T-helper 17 cell (primary cell): Measurements from ENCODE around the gene NT5M. TPM values are rescaled to one million over a fixed set of nuclear protein-coding genes. Genes with fewer than 3 reads are reported as not detected.
"Not testable (repeated sequence)": the region's sequence is repeated elsewhere in the genome, so short reads cannot be mapped to it uniquely, and the experiment has no call there.

Source experiments
- ATAC-seq: fragments of 150-1000 bp; cut with Tn5 transposase; 2 replicates; pipeline ENCODE4 v1.10.0; 2021; ENCODE audit warnings: mild to moderate bottlenecking, moderate library complexity
- DNase-seq, 3 donors: peaks; one replicate each; pipeline versions ENCODE4 v3.0.0 to v3.0.0-alpha.2; 2020 to 2021
- H3K9me3 ChIP-seq: one replicate; pipeline ENCODE4 v1.7.0; 2013; ENCODE audit warnings: low read length, mild to moderate bottlenecking; ENCODE audit not compliant: control insufficient read depth, poor library complexity, severe bottlenecking
- H3K27ac Mint-ChIP-seq: one replicate; pipeline ENCODE4 v1.8.0; 2022; ENCODE audit warnings: mild to moderate bottlenecking, moderate library complexity, mixed read lengths
- H3K27me3 Mint-ChIP-seq: one replicate; pipeline ENCODE4 v1.8.0; 2022; ENCODE audit warnings: mixed read lengths
- H3K36me3 Mint-ChIP-seq: one replicate; pipeline ENCODE4 v1.8.0; 2022; ENCODE audit warnings: low read depth, mixed read lengths
- H3K4me1 Mint-ChIP-seq: one replicate; pipeline ENCODE4 v1.8.0; 2022; ENCODE audit warnings: mild to moderate bottlenecking, mixed read lengths
- H3K4me3 Mint-ChIP-seq: one replicate; pipeline ENCODE4 v1.8.0; 2022; ENCODE audit warnings: mild to moderate bottlenecking, moderate library complexity, mixed read lengths
- total RNA-seq, 4 donors: library from RNA in 2 of 4; stranded (reverse) in 2 of 4; gene quantifications; one replicate each; pipeline ENCODE4 v1.2.3 and lab custom pipeline; 2022 to 2026

Gene NT5M
- total RNA-seq, result 10 to 100 TPM in 1 of 2 donors, 1 to 10 TPM in 1; 2.5 to 24.0 TPM
- 1.4 to 1.7 reads per million in 2 donors for total RNA-seq (lab: John Stamatoyannopoulos, UW)

DNA sequence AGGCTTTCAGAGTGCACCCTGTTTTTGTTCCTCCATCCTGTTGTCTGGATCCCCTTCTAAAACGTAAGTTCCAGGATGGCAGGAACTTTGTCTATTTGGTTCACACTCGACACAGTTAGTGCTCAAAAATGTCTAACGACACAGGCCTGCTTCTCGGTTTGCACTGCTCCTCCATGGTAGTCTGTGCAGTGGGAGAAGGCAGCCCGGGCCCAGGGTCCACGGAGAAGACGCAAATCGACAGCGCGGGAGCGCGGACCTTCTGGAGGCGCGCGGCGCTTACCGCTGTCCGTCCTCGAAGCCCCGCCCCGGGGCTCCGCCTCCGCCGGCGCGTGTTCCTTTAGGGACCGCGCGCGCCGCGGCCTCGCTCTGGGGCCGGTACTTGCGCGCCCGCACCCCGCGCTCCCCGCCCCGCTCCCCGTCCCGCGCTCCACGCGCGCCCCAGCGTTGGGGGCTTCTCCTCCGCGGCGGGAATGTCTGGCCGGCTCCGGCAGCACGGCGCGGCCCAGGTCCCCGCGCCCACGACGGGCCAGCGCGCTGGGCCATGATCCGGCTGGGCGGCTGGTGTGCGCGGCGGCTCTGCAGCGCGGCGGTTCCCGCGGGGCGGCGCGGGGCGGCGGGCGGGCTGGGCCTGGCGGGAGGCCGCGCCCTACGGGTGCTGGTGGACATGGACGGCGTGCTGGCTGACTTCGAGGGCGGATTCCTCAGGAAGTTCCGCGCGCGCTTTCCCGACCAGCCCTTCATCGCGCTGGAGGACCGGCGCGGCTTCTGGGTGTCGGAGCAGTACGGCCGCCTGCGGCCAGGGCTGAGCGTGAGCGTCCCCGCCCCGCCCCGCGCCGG is at the start of gene NT5M:
TSS of gene NT5M (plus strand) at position 364 of the 837 bp plus-strand sequence. CDS start at position 542, 178 bp downstream.
- Mint-ChIP-seq H3K36me3 (no peaks in the 10 kb centered on the region), H3K4me3 (peak within 1 kb of the TSS; percentile 88), H3K27me3 (no peaks in the 10 kb centered on the region), H3K4me1 (peaks cover 18% of the 10 kb centered on the region), H3K27ac (peak within 1 kb of the TSS; percentile 51)
- ATAC-seq, result peak; percentile 71
- no peaks in the 10 kb centered on the region for H3K9me3 ChIP-seq
- peak; percentile 41 to 67 (median 54) for DNase-seq

DNA sequence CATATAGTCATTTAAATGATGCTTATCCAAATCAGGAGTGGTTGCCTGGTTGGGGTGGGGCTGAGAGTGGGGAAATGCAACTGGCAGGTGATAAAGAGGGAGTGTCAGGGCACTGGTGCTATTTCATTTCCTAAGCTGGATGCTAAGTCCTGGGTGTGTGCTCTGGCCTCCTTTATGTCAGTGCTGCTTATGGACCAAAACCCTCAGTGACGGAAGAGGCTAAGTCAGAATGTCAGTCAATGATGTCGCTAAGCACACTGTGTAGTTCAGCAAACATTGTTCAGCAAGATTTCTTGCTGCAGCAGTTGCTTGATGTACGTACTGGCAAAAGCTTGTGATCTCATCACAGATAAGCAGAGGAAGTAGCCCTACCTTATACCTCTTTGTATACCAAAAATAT is 49.8 kb upstream of the NT5M start:
- DNase-seq (no peak), ATAC-seq (no peak)
- Mint-ChIP-seq H3K4me1 (peaks cover 6% of the 10 kb centered on the region), H3K36me3 (peaks cover 4% of the 10 kb centered on the region), H3K27me3 (no peaks in the 10 kb centered on the region), H3K27ac (peak overlapping the region; percentile 51), H3K4me3 (no peak overlapping the region)
- no peaks in the 10 kb centered on the region for H3K9me3 ChIP-seq

DNA sequence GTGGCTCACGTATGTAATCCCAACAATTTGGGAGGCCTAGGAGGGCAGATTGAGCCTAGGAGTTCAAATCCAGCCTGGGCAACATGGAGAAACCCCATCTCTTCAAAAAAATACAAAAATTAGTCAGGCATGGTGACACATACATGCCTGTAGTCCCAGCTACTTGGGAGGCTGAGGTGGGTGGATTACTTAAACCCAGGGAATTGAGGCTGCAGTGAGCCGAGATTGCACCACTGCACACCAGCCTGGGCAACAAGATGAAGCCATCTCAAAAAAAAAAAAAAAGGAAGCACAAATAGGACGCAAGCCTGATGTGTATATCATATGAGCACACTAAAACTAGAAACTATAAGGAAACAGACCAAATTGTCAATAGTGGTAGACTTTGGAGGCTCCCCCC is 49.1 kb upstream of the NT5M start:
- Mint-ChIP-seq H3K27me3 (no peaks in the 10 kb centered on the region), H3K27ac (no peak overlapping the region), H3K4me1 (peaks cover 6% of the 10 kb centered on the region), H3K36me3 (peaks cover 7% of the 10 kb centered on the region), H3K4me3 (no peak overlapping the region)
- ATAC-seq (no peak), DNase-seq (no peak)
- no peaks in the 10 kb centered on the region for H3K9me3 ChIP-seq

DNA sequence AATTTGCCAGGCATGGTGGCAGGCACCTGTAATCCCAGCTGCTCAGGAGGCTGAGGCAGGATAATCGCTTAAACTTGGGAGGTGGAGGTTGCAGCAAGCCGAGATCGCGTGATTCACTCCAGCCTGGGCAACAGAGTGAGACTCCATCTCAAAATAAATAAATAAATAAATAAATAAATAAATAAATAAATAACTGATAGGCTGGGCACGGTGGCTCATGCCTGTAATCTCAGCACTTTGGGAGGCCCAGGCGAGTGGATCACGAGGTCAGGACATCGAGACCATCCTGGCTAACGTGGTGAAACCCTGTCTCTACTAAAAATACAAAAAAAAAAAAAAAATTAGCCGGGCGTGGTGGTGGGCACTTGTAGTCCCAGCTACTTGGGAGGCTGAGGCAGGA is 47.5 kb upstream of the NT5M start:
- not testable (repeated sequence) for H3K27me3 Mint-ChIP-seq, H3K9me3 ChIP-seq, H3K27ac Mint-ChIP-seq, H3K4me3 Mint-ChIP-seq, H3K4me1 Mint-ChIP-seq, ATAC-seq, DNase-seq, H3K36me3 Mint-ChIP-seq

DNA sequence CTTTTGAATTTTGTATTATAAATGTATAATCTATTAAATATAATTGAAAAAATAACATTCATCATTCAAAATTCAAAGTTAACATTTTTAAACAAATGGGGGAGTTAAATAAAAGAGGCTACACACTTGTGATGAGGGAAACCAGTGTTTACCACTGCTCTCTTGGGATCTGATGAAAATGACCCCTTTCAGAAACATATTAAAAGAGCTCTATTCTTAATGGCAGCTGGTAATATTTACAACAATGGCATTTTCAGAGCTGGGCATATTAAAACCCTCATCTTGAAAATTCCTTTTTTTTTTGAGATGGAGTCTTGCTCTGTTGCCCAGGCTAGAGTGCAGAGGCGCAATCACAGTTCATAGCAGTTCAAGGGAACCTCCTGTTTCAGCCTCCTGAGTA is 46.9 kb upstream of the NT5M start:
- no peak overlapping the region for H3K4me3 Mint-ChIP-seq
- H3K36me3 Mint-ChIP-seq, result peaks cover 7% of the 10 kb centered on the region
- DNase-seq, result no peak
- no peak overlapping the region for H3K27ac Mint-ChIP-seq
- no peak for ATAC-seq
- no peaks in the 10 kb centered on the region for H3K9me3 ChIP-seq
- peaks cover 9% of the 10 kb centered on the region for H3K4me1 Mint-ChIP-seq
- no peaks in the 10 kb centered on the region for H3K27me3 Mint-ChIP-seq

DNA sequence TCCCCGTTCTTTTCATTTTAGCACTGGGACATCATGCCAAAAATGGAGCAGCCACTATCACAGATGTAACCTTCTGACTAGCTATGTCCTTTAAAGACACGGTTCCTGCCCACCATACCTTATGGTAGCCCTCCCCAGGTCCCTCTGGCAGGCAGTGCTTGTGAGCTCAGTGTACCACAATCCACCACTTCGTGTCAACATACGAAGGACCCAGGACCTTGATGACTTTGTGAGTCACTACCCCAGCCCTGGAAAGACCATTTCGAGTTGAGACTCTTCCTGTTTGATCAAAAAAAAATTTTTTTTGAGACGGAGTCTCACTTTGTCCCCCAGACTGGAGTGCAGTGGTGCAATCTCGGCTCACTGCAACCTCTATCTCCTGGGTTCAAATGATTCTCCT is 45.2 kb upstream of the NT5M start:
- H3K27ac Mint-ChIP-seq, result peak overlapping the region; percentile 72
- H3K36me3 Mint-ChIP-seq, result peaks cover 7% of the 10 kb centered on the region
- H3K4me3 Mint-ChIP-seq, result no peak overlapping the region
- no peak for DNase-seq
- H3K9me3 ChIP-seq, result no peaks in the 10 kb centered on the region
- ATAC-seq, result no peak
- peaks cover 9% of the 10 kb centered on the region for H3K4me1 Mint-ChIP-seq
- H3K27me3 Mint-ChIP-seq, result no peaks in the 10 kb centered on the region

DNA sequence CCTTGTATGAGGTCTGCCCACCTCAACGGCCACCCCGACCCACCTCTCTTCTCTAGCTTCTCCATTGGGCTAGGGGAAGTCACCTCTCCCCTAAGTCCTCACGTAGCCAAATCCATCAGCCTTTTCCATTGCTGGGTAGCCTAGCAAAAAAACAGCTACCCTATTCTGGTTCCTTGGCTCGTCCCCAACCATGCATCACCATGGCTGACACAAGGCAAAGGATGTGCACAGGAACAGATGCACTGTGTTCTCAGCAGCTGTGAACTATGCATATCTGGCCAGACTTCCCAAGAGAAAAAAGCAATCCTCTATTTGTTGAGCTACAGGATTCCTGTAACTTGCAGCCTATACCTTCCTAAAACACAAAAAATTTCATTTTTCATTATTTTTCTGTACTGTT is 44.2 kb upstream of the NT5M start:
- H3K27ac Mint-ChIP-seq, result no peak overlapping the region
- peaks cover 5% of the 10 kb centered on the region for H3K4me1 Mint-ChIP-seq
- no peak overlapping the region for H3K4me3 Mint-ChIP-seq
- H3K9me3 ChIP-seq, result no peaks in the 10 kb centered on the region
- peaks cover 7% of the 10 kb centered on the region for H3K36me3 Mint-ChIP-seq
- DNase-seq (no peak), ATAC-seq (no peak)
- no peaks in the 10 kb centered on the region for H3K27me3 Mint-ChIP-seq

DNA sequence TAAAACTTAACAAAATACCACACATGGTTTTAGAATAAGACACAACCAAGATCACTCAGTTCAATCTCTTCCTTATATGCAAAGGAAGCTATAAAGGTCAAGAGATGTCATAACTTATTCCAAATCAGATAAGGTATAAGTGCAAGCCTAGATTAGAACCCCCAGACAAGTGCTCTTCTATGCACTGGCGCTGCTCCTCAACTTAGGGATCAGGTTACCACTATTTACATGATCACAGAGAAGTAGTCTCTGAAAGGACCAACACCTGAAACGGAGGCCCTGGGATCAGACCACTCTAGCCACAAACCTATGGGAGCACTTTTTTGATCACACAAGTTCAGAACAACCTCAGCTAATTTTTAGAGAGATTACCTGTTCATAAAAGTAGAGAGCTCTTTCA is 38.7 kb upstream of the NT5M start:
- Mint-ChIP-seq H3K4me1 (peaks cover 3% of the 10 kb centered on the region), H3K27me3 (no peaks in the 10 kb centered on the region), H3K36me3 (no peaks in the 10 kb centered on the region), H3K27ac (no peak overlapping the region), H3K4me3 (no peak overlapping the region)
- no peaks in the 10 kb centered on the region for H3K9me3 ChIP-seq
- ATAC-seq (no peak), DNase-seq (no peak)

DNA sequence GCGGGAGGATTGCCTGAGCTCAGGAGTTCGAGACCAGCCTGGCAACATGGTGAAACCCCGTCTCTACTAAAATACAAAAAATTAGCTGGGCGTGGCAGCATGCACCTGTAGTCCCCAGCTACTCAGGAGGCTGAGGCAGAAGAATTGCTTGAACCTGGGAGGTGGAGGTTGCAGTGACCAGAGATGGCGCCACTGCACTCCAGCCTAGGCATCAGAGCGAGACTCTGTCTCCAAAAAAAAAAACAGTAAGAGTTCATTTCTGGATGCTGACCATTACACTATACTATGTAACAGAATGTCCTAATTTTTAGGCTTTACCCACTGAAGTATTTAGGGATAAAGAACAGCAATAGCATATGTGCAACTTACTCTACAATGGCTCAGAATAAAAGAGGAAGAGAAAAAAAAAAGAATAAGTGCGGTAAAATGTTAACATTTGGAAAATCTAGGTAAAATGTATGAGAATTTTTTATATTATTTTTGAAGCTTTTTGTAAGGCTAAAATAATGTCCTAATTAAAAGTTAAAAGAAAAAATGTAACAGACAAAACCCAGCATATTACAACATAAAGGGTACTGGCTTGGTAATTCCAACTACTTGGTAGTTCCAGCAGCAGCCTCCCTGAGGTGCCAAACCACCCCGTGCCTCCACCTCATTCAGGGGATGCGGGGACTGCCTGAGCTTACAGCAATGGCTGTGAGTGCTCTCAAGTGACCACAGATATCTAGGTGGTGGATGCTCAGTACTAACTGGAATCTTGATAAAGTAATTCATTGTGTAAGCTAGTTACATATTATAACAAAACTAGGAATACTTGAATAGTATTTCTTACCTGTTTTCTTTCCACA is 33.0 kb upstream of the NT5M start:
- peaks cover 6% of the 10 kb centered on the region for H3K4me1 Mint-ChIP-seq
- H3K9me3 ChIP-seq, result no peaks in the 10 kb centered on the region
- no peak for ATAC-seq
- no peak overlapping the region for H3K4me3 Mint-ChIP-seq
- no peak for DNase-seq
- no peaks in the 10 kb centered on the region for H3K27me3 Mint-ChIP-seq
- H3K27ac Mint-ChIP-seq, result no peak overlapping the region
- peaks cover 2% of the 10 kb centered on the region for H3K36me3 Mint-ChIP-seq

DNA sequence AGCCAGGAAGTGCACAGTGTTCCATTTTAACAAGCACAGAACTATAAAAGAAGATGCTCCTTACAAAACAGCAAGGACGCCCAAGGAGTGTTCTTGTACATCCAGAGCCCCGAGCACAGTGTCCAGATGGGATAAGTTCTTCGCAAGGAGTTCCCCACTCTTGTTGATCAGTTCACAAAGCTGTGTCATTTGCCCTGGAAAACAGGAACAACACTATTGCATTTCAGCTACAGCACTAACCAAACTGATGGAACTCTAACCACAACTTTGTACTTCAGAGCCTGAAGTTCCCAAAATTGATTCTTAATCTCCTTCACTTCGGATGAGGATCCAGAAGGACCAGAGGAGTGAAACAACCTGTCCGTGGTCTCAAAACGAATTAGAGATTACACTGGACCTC is 27.2 kb upstream of the NT5M start:
- no peaks in the 10 kb centered on the region for H3K9me3 ChIP-seq
- no peak for DNase-seq
- H3K27ac Mint-ChIP-seq, result no peak overlapping the region
- no peaks in the 10 kb centered on the region for H3K36me3 Mint-ChIP-seq
- no peak overlapping the region for H3K4me3 Mint-ChIP-seq
- H3K27me3 Mint-ChIP-seq, result no peaks in the 10 kb centered on the region
- ATAC-seq, result no peak
- H3K4me1 Mint-ChIP-seq, result peaks cover 20% of the 10 kb centered on the region

DNA sequence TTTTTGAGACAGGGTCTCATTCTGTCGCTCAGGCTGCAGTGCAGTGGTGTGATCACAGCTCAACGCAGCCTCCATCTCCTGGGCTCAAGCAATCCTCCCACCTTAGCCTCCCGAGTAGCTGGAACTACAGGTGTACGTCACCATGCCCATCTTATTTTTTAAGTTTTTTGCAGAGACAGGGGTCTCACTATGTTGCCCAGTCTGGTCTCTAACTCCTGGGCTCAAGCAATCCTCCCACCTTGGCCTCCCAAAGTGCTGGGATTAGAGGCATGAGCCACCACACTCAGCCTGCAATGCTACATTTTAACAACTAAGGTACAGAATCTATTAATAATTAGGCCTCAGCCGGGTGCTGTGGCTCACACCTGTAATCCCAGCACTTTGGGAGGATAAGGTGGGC is 25.7 kb upstream of the NT5M start:
- H3K4me1 Mint-ChIP-seq, result peaks cover 31% of the 10 kb centered on the region
- ATAC-seq, H3K27ac Mint-ChIP-seq: not testable (repeated sequence)

DNA sequence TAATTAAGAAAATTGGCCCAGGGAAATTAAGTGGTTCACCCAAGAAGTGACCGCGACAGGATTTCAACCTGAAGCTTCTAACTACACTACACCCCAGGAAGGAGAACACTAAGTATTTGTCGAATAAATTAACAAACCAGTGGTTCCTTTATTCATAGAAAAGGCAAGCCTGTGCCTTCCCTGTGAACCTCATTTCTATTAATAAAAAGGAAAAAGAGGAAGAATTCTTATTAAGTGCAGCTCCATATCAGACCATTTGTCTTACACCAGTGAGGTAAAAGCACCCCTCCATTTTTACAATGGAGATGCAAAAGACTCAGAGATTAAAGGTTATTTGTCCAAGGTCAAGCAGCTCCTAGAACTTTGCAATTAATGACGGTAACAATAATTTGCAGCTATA is 23.9 kb upstream of the NT5M start:
- H3K4me3 Mint-ChIP-seq, result peak overlapping the region; percentile 92
- H3K4me1 Mint-ChIP-seq, result peaks cover 31% of the 10 kb centered on the region
- DNase-seq (no peak), ATAC-seq (no peak)
- no peaks in the 10 kb centered on the region for H3K36me3 Mint-ChIP-seq
- peak overlapping the region; percentile 89 for H3K27ac Mint-ChIP-seq
- H3K27me3 Mint-ChIP-seq, result no peaks in the 10 kb centered on the region
- H3K9me3 ChIP-seq, result no peaks in the 10 kb centered on the region

More for the DNA sequence above, 25.7 kb upstream of the NT5M start:
- H3K36me3 Mint-ChIP-seq, H3K4me3 Mint-ChIP-seq, DNase-seq, H3K9me3 ChIP-seq, H3K27me3 Mint-ChIP-seq: not testable (repeated sequence)
